Embryonic facial prominence (tissue), 1 donor: ENCODE results near the gene VSX2.

Experiments used
- DNase-seq: peaks from one replicate; pipeline ENCODE4 v3.0.0-alpha.2; 2016; ENCODE audit errors: extremely low spot score

Gene VSX2

DNA sequence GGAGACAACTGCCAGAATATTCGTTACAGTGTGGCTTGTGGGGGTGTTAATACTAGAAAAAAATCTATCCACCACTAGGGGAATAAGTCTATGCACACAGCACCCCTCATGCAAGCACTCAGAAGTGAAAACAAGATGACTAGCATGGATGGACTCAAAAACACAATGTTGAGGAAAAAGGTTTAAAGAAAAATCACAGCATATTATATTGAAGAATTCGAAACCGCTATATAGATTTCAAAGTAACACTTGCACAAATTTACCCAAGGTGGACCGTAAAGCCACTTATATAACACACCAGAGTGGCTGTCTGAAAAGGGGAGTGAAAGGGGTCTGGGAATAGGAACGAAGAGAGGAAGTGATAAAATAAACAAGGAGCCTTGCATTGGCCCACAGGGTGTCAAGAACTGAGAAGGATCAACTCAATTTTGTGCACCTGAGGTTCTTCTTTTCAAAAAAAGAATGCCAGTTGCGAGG is 62.9 kb downstream of the VSX2 start:
- DNase-seq, result peak; percentile 12

DNA sequence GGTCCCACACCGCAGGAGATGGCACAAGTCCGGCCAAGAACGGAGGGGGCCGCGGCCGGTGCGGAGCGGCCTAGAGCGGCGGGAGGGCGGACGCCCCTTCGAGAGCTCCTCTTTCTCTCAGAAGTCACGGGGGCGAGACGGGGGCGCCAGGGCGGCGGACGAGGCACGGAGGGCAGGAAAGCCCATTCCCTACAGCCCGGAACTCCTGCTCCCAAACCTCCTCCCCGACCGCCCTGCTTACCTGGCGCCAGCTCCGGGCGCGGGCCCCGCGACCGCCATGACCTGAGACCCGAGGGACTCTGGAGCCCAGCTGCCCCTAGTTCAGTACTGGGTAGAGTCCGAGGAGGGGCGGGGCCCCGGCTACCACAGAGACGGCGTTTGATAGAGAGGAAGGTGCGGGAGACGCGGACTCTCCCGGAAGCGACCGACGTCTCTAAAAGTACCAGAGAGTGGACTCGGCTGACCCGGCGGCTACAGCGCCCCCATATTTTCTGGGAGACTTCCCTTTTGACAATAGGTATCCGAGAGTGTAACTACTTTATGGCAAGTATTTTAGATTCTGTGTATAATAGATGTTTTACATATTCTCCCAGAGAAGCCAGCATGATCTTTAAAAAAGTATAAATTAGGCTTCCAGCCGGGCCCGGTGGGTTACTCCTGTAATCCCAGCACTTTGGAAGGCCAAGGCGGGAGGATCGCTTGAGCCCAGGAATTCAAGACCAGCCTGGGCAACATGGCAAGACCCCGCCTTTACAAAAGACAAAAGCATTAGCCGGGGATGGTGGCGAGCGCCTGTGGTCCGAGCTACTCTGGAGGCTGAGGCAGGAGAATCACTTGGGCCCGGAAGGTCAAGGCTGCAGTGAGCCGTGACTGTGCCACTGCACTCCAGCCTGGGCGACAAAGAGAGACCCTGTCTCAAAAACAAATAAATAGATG is 63.7 kb downstream of the VSX2 start, which contains the start of gene ABCD4:
Gene ABCD4 (minus strand): TSS at position 301 of the 936 bp plus-strand sequence. CDS start 22 bp downstream, at position 279.
- peak; percentile 85 for DNase-seq

DNA sequence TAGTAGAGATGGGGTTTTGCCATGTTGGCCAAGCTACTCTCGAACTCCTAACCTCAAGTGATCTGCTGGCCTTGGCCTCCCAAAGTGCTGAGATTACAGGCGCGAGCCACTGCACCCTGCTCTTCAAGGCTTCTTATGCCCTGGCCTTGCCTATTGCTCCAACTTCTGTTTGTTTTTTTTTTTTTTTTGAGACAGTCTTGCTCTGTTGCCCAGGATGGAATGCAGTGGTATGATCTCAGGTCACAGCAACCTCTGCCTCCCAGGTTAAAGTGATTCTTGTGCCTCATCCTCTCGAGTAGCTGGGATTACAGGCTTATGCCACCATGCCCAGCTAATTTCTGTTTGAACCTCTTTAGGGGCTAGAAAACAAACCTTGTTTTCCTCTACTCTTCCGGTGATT is 69.4 kb downstream of the VSX2 start:
- no peak for DNase-seq

DNA sequence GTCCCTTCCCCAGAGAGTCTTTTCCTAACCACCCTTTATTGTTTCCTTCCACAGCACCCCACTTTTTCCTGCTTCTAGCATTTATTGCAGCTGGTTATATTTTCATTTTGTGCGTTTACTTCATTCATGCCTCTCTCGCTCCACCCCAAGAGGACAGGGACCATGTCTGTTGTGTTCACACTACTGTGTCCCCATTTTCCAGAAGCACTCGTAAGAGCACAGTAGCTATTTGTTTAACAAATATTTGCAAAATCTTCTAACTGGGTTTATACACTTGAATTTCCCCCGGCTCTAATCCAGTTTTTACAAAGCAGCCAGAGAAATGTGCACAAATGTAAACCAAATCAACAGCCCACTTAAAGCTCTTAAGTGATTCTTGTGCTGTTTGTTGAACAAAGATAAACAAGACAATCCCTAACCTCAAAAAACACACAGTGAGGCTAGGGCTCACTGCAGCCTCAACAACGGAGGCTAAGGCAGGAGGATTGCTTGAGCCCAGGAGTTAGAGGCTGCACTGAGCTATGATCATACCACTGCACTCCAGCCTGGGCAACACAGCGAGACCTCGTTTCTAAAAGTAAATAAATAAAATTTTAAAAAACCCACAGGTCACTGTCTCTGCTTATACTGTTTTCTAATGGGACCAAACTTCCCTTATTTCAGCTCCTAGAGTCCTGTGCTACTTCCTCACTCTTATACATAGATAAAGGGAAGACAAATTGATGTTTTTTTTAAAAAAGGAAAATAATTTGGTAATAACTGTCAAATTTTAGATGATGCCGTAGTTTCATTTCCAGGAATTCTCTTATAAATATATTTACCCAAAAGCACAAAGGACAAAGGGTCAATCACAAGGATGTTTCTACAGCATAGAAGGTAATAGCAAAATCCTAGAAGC is 70.1 kb downstream of the VSX2 start:
- no peak for DNase-seq

DNA sequence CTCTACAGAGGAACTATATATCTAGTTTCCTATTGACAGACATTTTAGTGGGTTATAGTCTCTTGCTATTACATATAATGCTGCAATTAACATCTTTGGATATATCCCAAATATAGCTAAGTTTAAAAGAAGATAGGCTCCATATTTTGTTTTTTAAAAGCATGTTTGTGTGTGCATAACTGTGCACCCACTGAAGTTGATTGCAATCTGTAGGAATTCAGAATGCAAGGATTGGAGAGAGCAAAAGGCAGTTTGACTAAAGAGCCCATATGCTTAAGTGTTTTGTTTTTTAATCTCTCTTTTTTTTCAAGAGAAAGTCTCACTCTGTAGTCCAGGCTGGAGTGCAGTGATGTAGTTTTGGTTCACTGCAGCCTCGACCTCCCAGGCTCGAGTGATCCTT is 72.9 kb downstream of the VSX2 start:
- no peak for DNase-seq
